ENCODE measurements around the gene STK17B. TPM values are rescaled to one million over a fixed set of nuclear protein-coding genes. Genes with fewer than 3 reads are reported as not detected.

STK17B gene
- total and polyA plus RNA-seq, 2 of the 13 experiments (the other 11 are each of a cell fraction or from before 2014, with no cell fraction given): 1.6 to 4.5 TPM

DNA sequence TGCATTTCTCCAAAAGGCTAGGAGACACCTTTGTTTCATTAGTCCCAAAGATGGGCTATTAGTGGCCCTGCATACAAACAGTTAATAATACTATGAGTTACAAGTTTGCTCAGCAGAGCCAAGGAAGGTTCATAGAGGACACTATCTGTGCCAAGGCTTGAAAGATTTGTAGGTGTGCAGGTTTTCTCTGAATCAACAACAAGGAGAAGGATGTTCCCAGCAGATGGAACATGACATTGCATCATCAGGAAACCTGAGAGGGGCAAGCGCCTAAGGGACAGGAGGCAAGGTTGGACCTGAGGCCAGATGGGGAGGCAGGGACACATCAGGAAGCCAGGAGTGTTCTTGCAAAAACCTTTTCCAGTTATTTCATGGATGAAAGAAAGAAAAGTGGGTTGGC is 35.4 kb upstream of the STK17B start (continued):
- no peak for TF ChIP-seq ZHX1 (CRISPR knock-in tag; IDR thresholded peaks at IDR 0.05; ENCODE audit: low read depth)
- TF ChIP-seq HCFC1 (IDR thresholded peaks at IDR 0.05; ENCODE audit: low read depth, low read length): no peak
- TF ChIP-seq ZBTB3 (CRISPR knock-in tag; IDR thresholded peaks at IDR 0.05; ENCODE audit: borderline replicate concordance, low read depth): no peak
- no peak for TF ChIP-seq DNMT3B (CRISPR knock-in tag; conservative IDR thresholded peaks at IDR 0.05)
- TF ChIP-seq CEBPG (CRISPR knock-in tag; IDR thresholded peaks at IDR 0.05): peak; percentile 40; the same call in 1 of the 2 replicates
- TF ChIP-seq NFIC (IDR thresholded peaks at IDR 0.05; ENCODE audit: low read length): no peak
- no peak for TF ChIP-seq ZNF629 (CRISPR knock-in tag; conservative IDR thresholded peaks at IDR 0.05)
- TF ChIP-seq, protein P1, sequence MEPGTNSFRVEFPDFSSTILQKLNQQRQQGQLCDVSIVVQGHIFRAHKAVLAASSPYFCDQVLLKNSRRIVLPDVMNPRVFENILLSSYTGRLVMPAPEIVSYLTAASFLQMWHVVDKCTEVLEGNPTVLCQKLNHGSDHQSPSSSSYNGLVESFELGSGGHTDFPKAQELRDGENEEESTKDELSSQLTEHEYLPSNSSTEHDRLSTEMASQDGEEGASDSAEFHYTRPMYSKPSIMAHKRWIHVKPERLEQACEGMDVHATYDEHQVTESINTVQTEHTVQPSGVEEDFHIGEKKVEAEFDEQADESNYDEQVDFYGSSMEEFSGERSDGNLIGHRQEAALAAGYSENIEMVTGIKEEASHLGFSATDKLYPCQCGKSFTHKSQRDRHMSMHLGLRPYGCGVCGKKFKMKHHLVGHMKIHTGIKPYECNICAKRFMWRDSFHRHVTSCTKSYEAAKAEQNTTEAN (CRISPR knock-in tag; conservative IDR thresholded peaks at IDR 0.05): no peak
- no peak for TF ChIP-seq ZNF749 (CRISPR knock-in tag; IDR thresholded peaks at IDR 0.05; ENCODE audit: borderline replicate concordance)
- no peak for TF ChIP-seq ZNF816 (CRISPR knock-in tag; IDR thresholded peaks at IDR 0.05; ENCODE audit: borderline replicate concordance)
- TF ChIP-seq CBX2 (IDR thresholded peaks at IDR 0.05; ENCODE audit: low read depth, low read length): no peak
- no peak for TF ChIP-seq CBX2 (CRISPR knock-in tag; IDR thresholded peaks at IDR 0.05; ENCODE audit: low read depth)
- TF ChIP-seq ZNF543 (CRISPR knock-in tag; IDR thresholded peaks at IDR 0.05): no peak
- TF ChIP-seq ZNF781 (CRISPR knock-in tag; IDR thresholded peaks at IDR 0.05; ENCODE audit: borderline replicate concordance, not compliant biosample characterization): no peak
- TF ChIP-seq ATF4 (CRISPR knock-in tag; IDR thresholded peaks at IDR 0.05): 0 out of 4 replicates have a peak, but pooled peaks of 1 of the 2 experiments have one; percentile 31
- no peak for TF ChIP-seq IRF9 (CRISPR knock-in tag; IDR thresholded peaks at IDR 0.05; ENCODE audit: borderline replicate concordance)
- TF ChIP-seq ATF7 (IDR thresholded peaks at IDR 0.05): peak; percentile 38; the same call in 1 of the 2 replicates
- TF ChIP-seq ATF7 (CRISPR knock-in tag; IDR thresholded peaks at IDR 0.05): no peak
- TF ChIP-seq ZNF782 (CRISPR knock-in tag; IDR thresholded peaks at IDR 0.05; ENCODE audit: borderline replicate concordance): no peak
- no peak for TF ChIP-seq ZFP37 (CRISPR knock-in tag; IDR thresholded peaks at IDR 0.05; ENCODE audit: borderline replicate concordance)

All from HepG2 (cell line).